Iris pigment epithelial cell (primary cell): ENCODE data around the gene FAM221B.

Source experiments
- DNase-seq: peaks from one replicate; pipeline ENCODE4 v3.0.0-alpha.2; 2011; ENCODE audit warnings: low read depth

The FAM221B gene

GRCh38 chr9:35790385-35791296 lies 37.9 kb downstream of the FAM221B start:
- peak; percentile 82 for DNase-seq

GRCh38 chr9:35790025-35790384 lies 38.5 kb downstream of the FAM221B start:
- no peak for DNase-seq

GRCh38 chr9:35789541-35789940 lies 39.0 kb downstream of the FAM221B start:
- no peak for DNase-seq

GRCh38 chr9:35783418-35783817 lies 45.1 kb downstream of the FAM221B start:
- no peak for DNase-seq

- no peak for DNase-seq
Observed at GRCh38 chr9:35781066-35781465, 47.5 kb downstream of the FAM221B start.

GRCh38 chr9:35778496-35778895 lies 50.0 kb downstream of the FAM221B start:
- no peak for DNase-seq

- no peak for DNase-seq
Observed at GRCh38 chr9:35776018-35776417, 52.5 kb downstream of the FAM221B start.

GRCh38 chr9:35774907-35775635 lies 53.5 kb downstream of the FAM221B start:
- DNase-seq: no peak

- no peak for DNase-seq
Observed at GRCh38 chr9:35771943-35772342, 56.6 kb downstream of the FAM221B start.

GRCh38 chr9:35771534-35771933 lies 57.0 kb downstream of the FAM221B start:
- peak; percentile 60 for DNase-seq

GRCh38 chr9:35771075-35771433 lies 57.5 kb downstream of the FAM221B start:
- no peak for DNase-seq

- no peak for DNase-seq
Observed at GRCh38 chr9:35769763-35770162, 58.8 kb downstream of the FAM221B start.

- DNase-seq: no peak
Observed at GRCh38 chr9:35767458-35767857, 61.1 kb downstream of the FAM221B start.

- no peak for DNase-seq
Observed at GRCh38 chr9:35766997-35767396, 61.5 kb downstream of the FAM221B start.
